ENCODE results near the gene SLC35D1.
A peak's percentile ranks its signal among the peaks of the same experiment; 100 is the strongest.

The SLC35D1 gene

DNA sequence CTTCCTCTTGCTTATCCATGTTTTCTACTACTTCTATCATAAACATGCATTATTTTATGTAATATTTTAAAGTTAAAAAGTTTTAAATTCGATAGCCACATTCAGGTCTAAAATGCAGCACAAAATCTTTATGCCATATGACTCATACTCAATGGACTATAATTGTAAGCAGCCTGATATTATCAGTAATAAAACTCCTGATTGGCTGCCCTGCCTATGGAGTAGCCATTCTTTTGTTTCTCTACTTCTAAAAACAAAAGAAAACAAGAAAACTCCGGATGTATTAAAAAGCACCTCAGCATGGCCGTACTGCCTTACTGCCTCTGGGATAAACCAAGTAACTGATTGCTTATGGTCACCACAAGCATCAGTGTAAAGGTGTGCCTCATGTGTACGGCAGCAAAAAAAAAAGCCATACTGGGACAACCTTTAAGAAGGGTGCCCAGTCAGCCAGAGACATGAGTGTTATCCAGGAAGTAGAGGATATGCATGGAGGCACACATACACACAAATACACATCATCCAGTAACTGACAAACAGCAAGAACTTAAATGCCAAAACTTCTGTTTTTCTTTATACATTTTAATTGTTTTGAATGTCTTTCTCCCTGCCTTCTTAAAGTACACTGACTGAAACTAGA is 9.2 kb downstream of the SLC35D1 start:
- no peak for DNase-seq (ENCODE audit: low read depth)
- TF ChIP-seq, protein P1, sequence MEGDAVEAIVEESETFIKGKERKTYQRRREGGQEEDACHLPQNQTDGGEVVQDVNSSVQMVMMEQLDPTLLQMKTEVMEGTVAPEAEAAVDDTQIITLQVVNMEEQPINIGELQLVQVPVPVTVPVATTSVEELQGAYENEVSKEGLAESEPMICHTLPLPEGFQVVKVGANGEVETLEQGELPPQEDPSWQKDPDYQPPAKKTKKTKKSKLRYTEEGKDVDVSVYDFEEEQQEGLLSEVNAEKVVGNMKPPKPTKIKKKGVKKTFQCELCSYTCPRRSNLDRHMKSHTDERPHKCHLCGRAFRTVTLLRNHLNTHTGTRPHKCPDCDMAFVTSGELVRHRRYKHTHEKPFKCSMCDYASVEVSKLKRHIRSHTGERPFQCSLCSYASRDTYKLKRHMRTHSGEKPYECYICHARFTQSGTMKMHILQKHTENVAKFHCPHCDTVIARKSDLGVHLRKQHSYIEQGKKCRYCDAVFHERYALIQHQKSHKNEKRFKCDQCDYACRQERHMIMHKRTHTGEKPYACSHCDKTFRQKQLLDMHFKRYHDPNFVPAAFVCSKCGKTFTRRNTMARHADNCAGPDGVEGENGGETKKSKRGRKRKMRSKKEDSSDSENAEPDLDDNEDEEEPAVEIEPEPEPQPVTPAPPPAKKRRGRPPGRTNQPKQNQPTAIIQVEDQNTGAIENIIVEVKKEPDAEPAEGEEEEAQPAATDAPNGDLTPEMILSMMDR (conservative IDR thresholded peaks at IDR 0.05; ENCODE audit: low read length): no peak
- H3K4me3 ChIP-seq (ENCODE audit: low read length): no peak overlapping the region

DNA sequence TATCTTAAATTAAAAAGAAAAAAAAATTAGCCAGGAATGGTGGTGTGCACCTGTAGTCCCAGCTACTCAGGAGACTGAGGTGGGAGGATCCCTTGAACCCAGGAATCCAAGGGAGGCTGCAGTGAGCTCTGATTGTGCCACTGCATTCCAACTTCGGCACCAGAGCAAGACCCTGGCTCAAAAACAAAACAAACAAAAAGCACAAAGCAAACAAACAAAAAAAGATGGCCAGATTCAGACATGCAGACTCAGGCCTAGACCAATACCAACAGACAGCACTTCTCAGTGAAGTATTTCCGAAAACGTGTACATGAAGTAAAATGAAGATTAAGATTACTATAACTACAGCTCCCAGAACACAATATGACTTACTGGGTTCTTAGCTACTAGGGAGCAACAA is 10.6 kb downstream of the SLC35D1 start:
- DNase-seq (ENCODE audit: low read depth): no peak
- TF ChIP-seq, protein P1 (conservative IDR thresholded peaks at IDR 0.05; ENCODE audit: low read length): no peak

DNA sequence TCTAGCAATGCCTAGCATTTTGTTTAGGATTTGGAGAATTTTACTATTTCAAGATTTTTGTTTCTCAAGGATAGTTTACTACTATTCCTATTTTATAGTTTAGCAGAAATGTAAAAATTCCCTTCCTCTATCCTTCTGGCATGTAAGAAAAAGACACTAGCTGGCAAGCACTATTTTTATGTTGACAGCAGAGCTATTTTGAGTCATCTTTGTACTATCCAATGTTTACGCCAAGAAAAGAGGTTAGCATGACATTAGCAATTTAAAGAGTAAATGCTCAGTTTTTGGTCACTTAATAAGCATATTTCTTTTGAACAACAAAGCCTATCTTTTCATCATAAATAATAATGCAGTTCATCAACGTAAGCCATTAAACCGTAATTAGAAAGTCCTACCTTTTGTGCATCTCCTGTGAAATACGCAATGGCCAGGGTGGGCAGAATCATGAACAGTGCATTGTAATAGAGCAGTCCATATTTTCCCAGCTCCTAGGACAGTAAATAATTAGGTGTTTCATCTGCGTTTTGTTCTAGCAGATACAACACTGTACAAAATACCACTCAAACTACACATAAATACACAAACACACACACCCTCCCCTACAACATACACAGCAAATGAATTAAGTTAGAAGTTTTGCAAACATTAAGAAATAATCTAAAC is 12.0 kb downstream of the SLC35D1 start:
- peak; percentile 79 for DNase-seq (ENCODE audit: low read depth)
- no peak overlapping the region for H3K4me3 ChIP-seq (ENCODE audit: low read length)
- TF ChIP-seq, protein P1 (conservative IDR thresholded peaks at IDR 0.05; ENCODE audit: low read length): no peak

More for the DNA sequence above, 10.6 kb downstream of the SLC35D1 start:
- no peak overlapping the region for H3K4me3 ChIP-seq (ENCODE audit: low read length)

DNA sequence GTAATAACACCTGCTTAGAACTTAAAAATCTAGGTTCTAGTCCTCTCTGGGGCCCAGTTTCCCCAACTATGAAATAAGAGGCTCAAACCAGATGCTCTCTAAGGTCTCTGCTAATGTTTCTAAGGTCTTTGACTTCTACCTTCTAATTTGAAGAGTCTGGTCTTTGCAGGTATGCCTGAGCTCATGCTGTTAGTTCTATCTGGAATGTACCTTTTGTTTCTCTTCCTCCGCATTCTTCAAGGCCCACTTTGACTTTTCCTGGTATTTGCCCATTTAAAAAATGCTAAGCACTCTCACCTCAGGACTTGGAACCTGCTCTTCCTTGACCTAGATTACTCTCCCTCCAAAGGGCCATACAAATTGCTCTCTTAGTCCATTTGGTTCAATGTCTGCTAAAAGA is 13.5 kb downstream of the SLC35D1 start:
- H3K4me3 ChIP-seq (ENCODE audit: low read length): no peak overlapping the region
- DNase-seq (ENCODE audit: low read depth): no peak
- TF ChIP-seq, protein P1 (conservative IDR thresholded peaks at IDR 0.05; ENCODE audit: low read length): no peak

DNA sequence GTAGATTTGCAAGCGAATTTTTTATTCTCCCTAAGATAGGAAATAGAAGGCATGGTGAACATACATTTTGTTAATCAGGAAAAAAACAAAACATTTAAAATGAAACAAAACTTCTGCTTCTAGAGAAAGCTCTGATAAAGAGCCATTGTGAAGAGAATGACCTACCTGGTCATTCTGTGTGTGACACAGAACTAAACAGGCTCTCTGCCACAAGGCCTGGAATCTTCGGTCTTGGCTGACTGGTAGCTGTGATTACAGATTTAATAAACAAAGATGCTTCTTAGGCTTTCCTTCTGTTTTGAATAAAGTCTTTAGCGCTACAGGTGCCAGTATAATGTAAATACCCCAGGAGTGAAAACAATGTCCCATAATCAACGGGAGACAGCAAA is 22.1 kb downstream of the SLC35D1 start:
- TF ChIP-seq, protein P1 (conservative IDR thresholded peaks at IDR 0.05; ENCODE audit: low read length): no peak
- no peak overlapping the region for H3K4me3 ChIP-seq (ENCODE audit: low read length)
- DNase-seq (ENCODE audit: low read depth): no peak

DNA sequence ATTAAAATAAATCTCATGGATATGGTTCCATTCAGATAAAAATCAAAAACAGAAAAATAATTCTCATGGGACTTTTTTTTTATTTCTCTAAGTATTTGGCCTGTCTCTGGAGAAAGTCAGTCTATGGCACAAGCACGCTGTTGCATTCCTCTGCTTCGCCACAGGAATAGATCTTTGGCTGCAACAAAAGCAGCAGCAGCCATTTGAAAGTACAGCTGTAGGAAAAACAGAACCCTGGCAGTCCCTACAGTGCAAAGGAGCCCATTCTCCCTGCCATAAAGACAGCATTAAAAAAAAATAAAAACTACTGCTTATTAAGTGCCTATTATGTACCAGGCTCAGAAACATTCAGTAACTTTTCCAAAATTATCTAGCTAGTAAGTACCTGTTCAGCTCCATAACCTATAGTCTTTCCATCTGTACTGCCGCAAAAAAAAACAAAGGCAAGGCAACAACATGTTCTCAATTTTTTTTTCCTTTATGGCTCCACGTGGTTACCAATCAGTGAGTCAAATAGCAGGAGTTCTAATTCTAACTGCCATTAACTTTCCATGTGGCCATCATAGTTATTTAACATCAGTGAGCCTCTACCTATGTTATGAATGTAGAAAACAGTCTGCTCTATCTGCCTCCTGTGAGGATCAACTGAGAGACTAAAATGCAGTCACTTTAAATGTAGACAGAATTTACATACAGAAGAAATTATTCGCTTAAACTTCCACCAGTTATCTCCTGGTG is 22.7 kb downstream of the SLC35D1 start:
- H3K4me3 ChIP-seq (ENCODE audit: low read length): no peak overlapping the region
- DNase-seq (ENCODE audit: low read depth): peak; percentile 83
- TF ChIP-seq, protein P1 (conservative IDR thresholded peaks at IDR 0.05; ENCODE audit: low read length): no peak
